Keratinocyte (primary cell): ENCODE data around the gene CHST14. TPM values are rescaled to one million over a fixed set of nuclear protein-coding genes. Genes with fewer than 3 reads are reported as not detected.
A peak's percentile ranks its signal among the peaks of the same experiment; 100 is the strongest.

Experiments
- DNase-seq: peaks from one replicate; pipeline ENCODE4 v3.0.0-alpha.2; 2011; ENCODE audit warnings: low read depth, missing footprints, low spot score
- FAIRE-seq: peaks from 2 replicates; lab custom pipeline; 2011; peaks lifted over from hg19 to GRCh38; lab: Jason Lieb, UNC
- H2AFZ ChIP-seq: 2 replicates; pipeline ENCODE4 v1.6.0; 2012; ENCODE audit warnings: low read length, control low read depth, inconsistent platforms; ENCODE audit not compliant: control insufficient read depth
- H3K27ac ChIP-seq: 2 replicates; pipeline ENCODE4 v1.5.1; 2011; ENCODE audit warnings: low read length; ENCODE audit not compliant: control insufficient read depth, insufficient read depth
- H3K27me3 ChIP-seq: 3 replicates; pipeline ENCODE4 v1.6.0; 2011; ENCODE audit warnings: low read length; ENCODE audit not compliant: control insufficient read depth, insufficient read depth; ENCODE audit errors: extremely low read depth
- H3K36me3 ChIP-seq, 2 experiments: 2 replicates in 1 of 2; 3 replicates in 1 of 2; pipeline ENCODE4 v1.5.1; 2011; ENCODE audit warnings: low read length in 2 of 2, mild to moderate bottlenecking in 1 of 2; ENCODE audit not compliant: control insufficient read depth in 2 of 2, insufficient read depth in 2 of 2; ENCODE audit errors: extremely low read depth in 1 of 2
- H3K4me1 ChIP-seq: 3 replicates; pipeline ENCODE4 v1.5.1; 2011; ENCODE audit warnings: low read length; ENCODE audit not compliant: control insufficient read depth, insufficient read depth; ENCODE audit errors: extremely low read depth
- H3K4me2 ChIP-seq: 3 replicates; pipeline ENCODE4 v1.6.0; 2011; ENCODE audit warnings: low read depth, low read length; ENCODE audit not compliant: control insufficient read depth, insufficient read depth; ENCODE audit errors: extremely low read depth
- H3K4me3 ChIP-seq, 3 experiments: fragments of 200-600 bp in 1 of 3; sonication (generic) in 1 of 3; 2 replicates in 2 of 3; 3 replicates in 1 of 3; pipeline ENCODE4 v1.5.1; 2011 to 2016; ENCODE audit warnings: low read length in 3 of 3, mild to moderate bottlenecking in 3 of 3, control low read depth in 2 of 3, inconsistent platforms in 1 of 3, low read depth in 1 of 3, mixed read lengths in 1 of 3, mixed run types in 1 of 3, moderate library complexity in 1 of 3; ENCODE audit not compliant: control insufficient read depth in 2 of 3, insufficient read depth in 2 of 3; ENCODE audit errors: extremely low read depth in 1 of 3
- H3K79me2 ChIP-seq: 2 replicates; pipeline ENCODE4 v1.6.0; 2012; ENCODE audit warnings: low read length; ENCODE audit not compliant: control insufficient read depth, insufficient read depth
- H3K9ac ChIP-seq: 3 replicates; pipeline ENCODE4 v1.6.0; 2011; ENCODE audit warnings: low read length; ENCODE audit not compliant: control insufficient read depth, insufficient read depth; ENCODE audit errors: extremely low read depth
- H3K9me1 ChIP-seq: 3 replicates; pipeline ENCODE4 v1.6.0; 2011; ENCODE audit warnings: low read length; ENCODE audit not compliant: control insufficient read depth, insufficient read depth; ENCODE audit errors: extremely low read depth
- H3K9me3 ChIP-seq: 2 replicates; pipeline ENCODE4 v1.5.1; 2012; ENCODE audit warnings: low read depth, low read length; ENCODE audit not compliant: control insufficient read depth
- H4K20me1 ChIP-seq: 3 replicates; pipeline ENCODE4 v1.6.0; 2011; ENCODE audit warnings: low read length; ENCODE audit not compliant: control insufficient read depth, insufficient read depth; ENCODE audit errors: extremely low read depth
- EZH2 ChIP-seq: IDR thresholded peaks from one replicate; pipeline ENCODE4 v1.6.1; 2012; ENCODE audit warnings: inconsistent platforms, mild to moderate bottlenecking, low read length, moderate library complexity
- dilution Hi-C: fragments of 300-500 bp; cut with MboI; formaldehyde crosslinking; loops from one replicate; pipeline ENCODE4 v1.7.0; 2020; ENCODE audit warnings: low sequenced_read_pairs; ENCODE audit not compliant: extremely low pct_ligation_motif_present
- polyA plus RNA-seq, 5 experiments: library from polyadenylated mRNA; depleted of rRNA in 3 of 5; stranded (reverse) in 3 of 5; stranded (forward) in 1 of 5; unstranded in 1 of 5; fragments of >200 nt; gene quantifications; 1 replicate in 1 of 5; 2 replicates in 3 of 5; 3 replicates in 1 of 5; pipeline versions ENCODE4 v1.2.1 to v1.2.3, GENCODE V29; 2011 to 2012; ENCODE audit warnings: missing spikeins in 2 of 5, low read depth in 1 of 5, low replicate concordance in 1 of 5
- TF ChIP-seq, protein P1 (sequence below), 3 experiments: IDR thresholded peaks in 1 of 3; conservative IDR thresholded peaks in 1 of 3; optimal IDR thresholded peaks in 1 of 3; 2 replicates in 2 of 3; 3 replicates in 1 of 3; pipeline versions ENCODE3 to v1.5.1; 2011; ENCODE audit warnings: low read length in 3 of 3, mild to moderate bottlenecking in 3 of 3, moderate library complexity in 2 of 3, control low read depth in 1 of 3, inconsistent platforms in 1 of 3; ENCODE audit not compliant: insufficient read depth in 2 of 3; ENCODE audit errors: extremely low read depth in 1 of 3

The CHST14 gene
- polyA plus RNA-seq, 1 donor (not counting 4 experiments of a cell fraction or from before 2014, with no cell fraction given) = 1.5 TPM

DNA sequence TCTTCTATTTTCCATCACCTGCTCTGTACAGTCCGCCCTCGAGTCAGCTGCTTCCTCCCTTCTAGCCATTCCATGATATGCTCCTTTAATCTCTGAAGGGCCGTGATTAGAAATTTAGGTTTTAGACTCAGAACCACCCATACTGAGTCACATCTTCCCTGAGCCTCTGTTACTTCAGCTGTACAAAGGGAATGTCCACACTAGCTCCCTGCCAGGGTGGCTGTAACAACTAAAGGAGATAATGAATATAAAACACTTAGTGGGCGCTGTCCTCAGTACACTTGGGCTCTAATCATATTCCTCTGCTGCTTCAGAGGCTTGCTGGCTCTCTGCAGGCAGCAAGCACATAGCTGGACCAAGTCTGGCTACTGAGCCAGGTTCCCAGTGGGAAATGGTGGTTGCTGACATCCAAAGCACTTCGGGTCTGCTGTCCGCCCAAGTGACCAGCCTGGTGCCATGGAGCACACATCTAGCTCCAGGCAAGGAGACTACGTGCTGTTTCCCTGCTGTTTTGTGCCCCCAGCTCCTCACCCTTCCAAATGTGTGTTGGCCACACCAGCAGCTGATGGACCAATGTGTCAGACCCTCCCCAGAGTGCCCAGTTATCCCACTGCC is 901 bp upstream of the CHST14 start:
- DNase-seq = no peak
- FAIRE-seq = no peak
- Histone ChIP-seq H3K27me3 (no peaks in the 10 kb centered on the region), H3K4me2 (no peak overlapping the region), H3K27ac (no peak overlapping the region), H4K20me1 (no peaks in the 10 kb centered on the region), H3K9me1 (no peaks in the 10 kb centered on the region), H3K4me3 (no peak overlapping the region), H3K4me1 (peaks cover 16% of the 10 kb centered on the region), H3K9ac (no peak overlapping the region), H3K9me3 (no peaks in the 10 kb centered on the region), H3K36me3 (peaks cover 4 to 7% of the 10 kb centered on the region in 2 experiments), H2AFZ (no peak overlapping the region), H3K79me2 (no peaks in the 10 kb centered on the region)
- dilution Hi-C loops = no loop called here
- no peak for TF ChIP-seq EZH2
- TF ChIP-seq, protein P1, sequence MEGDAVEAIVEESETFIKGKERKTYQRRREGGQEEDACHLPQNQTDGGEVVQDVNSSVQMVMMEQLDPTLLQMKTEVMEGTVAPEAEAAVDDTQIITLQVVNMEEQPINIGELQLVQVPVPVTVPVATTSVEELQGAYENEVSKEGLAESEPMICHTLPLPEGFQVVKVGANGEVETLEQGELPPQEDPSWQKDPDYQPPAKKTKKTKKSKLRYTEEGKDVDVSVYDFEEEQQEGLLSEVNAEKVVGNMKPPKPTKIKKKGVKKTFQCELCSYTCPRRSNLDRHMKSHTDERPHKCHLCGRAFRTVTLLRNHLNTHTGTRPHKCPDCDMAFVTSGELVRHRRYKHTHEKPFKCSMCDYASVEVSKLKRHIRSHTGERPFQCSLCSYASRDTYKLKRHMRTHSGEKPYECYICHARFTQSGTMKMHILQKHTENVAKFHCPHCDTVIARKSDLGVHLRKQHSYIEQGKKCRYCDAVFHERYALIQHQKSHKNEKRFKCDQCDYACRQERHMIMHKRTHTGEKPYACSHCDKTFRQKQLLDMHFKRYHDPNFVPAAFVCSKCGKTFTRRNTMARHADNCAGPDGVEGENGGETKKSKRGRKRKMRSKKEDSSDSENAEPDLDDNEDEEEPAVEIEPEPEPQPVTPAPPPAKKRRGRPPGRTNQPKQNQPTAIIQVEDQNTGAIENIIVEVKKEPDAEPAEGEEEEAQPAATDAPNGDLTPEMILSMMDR (optimal IDR thresholded peaks at IDR 0.05 in 1 of 3, IDR thresholded peaks at IDR 0.05 in 1 of 3, conservative IDR thresholded peaks at IDR 0.05 in 1 of 3; ENCODE audit: extremely low read depth in 1 of 3, insufficient read depth in 2 of 3, low read length in 3 of 3) = no peak

- Histone ChIP-seq H2AFZ (peak overlapping the region; percentile 91), H3K4me1 (peaks cover 11% of the 10 kb centered on the region), H3K9me3 (no peaks in the 10 kb centered on the region), H3K9me1 (no peaks in the 10 kb centered on the region), H4K20me1 (no peaks in the 10 kb centered on the region), H3K9ac (peak overlapping the region; percentile 53), H3K4me3 (peak overlapping the region; percentile 38 to 75 (median 60)), H3K79me2 (no peaks in the 10 kb centered on the region), H3K27ac (no peak overlapping the region), H3K4me2 (peak overlapping the region; percentile 93), H3K36me3 (peaks cover 0 to 3% of the 10 kb centered on the region in 2 experiments), H3K27me3 (no peaks in the 10 kb centered on the region)
- FAIRE-seq = no peak
- DNase-seq = no peak
- dilution Hi-C loops = no loop called here
- TF ChIP-seq, protein P1 (optimal IDR thresholded peaks at IDR 0.05 in 1 of 3, IDR thresholded peaks at IDR 0.05 in 1 of 3, conservative IDR thresholded peaks at IDR 0.05 in 1 of 3; ENCODE audit: extremely low read depth in 1 of 3, insufficient read depth in 2 of 3, low read length in 3 of 3) = no peak
- no peak for TF ChIP-seq EZH2
Observed at GRCh38 chr15:40471105-40471807, 472 bp downstream of the CHST14 start.
